DLD1 (cell line): ENCODE measurements around the gene SMG9.

ENCODE experiments used
- in situ Hi-C: cut with HindIII; loops from 2 replicates; pipeline ENCODE4 v1.10.0; 2017; ENCODE audit warnings: low sequenced_read_pairs

SMG9 gene

DNA sequence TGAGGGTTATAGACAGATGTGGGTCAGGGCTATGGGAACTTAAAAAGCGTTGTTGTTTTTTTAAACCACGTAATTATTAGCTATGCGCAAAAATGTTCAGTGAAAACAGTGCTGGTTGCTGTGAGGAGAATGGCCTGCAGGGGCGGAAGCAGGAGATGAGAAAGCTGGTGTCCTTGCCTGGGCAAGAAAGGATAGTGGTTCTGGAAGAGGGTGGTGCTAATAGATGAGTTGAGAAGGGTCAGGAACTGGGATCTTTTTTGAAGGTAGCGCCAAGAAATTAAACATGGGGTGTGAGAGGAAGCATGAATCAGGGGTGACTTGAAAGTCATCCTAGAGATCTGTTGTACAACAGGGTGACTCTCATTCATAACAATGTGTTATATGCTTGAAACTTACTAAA is 4.8 kb upstream of the SMG9 start:
- in situ Hi-C loops, result no loop called here

DNA sequence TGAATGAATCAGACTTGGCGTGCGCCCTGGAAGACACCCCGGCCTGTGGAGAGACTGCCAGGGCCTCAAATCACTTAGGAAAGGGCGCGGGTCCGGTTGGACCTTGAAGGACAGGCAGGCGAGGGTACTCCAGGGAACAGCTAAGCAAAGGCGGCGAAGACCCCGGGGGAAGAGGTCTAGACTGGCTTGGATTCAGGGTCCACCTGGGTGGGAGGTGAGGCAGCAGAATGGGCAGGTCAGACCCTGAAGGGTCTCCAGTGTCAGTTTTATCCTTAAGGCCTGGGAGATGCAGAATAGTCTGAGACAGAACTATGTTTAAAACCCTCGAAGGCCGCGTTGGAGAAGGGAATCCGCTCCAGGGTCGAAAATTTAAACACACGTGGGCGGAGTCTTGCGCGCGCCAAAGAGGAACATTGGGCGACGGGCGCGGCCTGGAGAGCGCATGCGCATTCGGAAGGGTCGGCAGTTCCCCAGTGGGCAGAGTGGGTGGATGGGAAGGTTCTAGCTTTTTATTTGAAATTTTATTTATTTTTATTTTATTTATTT is 567 bp upstream of the SMG9 start:
- in situ Hi-C loops, result no loop called here

DNA sequence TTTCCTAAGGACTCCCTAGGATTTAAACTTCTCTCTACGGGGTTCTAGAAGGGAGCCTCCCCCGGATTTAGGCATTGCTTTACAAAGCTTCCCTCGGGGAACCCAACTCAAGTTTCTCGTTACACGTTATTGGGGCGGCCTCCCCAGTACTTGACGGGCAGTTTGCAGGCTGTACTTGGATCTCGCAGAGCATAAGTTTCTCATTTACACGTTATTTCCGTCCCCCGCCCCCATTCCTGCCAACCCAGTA is 584 bp downstream of the SMG9 start:
- in situ Hi-C loops, result no loop called here

DNA sequence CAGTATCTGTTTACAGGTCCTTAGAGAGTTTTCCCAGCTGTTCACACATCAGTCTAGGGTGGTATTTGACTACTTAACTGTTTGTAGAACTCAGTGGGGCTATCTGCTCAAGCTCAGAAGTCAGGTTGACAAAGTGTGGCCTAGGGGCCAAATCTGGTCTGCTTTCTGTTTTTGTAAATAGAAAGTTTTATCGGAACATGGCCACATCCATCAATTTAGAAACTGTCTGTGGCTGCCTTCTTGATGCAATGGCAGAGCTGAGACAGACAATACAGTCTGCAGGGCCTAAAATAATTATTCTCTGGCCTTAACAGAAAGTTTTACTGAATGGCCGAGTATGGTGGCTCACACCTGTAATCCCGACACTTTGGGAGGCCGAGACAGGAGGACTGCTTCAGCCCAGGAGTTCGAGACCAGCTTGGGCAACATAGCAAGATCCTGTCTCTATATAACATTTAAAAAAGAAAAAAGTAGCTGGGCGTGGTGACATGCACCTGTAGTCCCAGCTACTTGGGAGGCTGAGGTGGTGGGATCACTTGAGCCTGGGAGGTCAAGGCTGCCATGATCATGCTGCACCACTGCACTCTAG is 2.4 kb downstream of the SMG9 start:
- in situ Hi-C loops, result no loop called here

DNA sequence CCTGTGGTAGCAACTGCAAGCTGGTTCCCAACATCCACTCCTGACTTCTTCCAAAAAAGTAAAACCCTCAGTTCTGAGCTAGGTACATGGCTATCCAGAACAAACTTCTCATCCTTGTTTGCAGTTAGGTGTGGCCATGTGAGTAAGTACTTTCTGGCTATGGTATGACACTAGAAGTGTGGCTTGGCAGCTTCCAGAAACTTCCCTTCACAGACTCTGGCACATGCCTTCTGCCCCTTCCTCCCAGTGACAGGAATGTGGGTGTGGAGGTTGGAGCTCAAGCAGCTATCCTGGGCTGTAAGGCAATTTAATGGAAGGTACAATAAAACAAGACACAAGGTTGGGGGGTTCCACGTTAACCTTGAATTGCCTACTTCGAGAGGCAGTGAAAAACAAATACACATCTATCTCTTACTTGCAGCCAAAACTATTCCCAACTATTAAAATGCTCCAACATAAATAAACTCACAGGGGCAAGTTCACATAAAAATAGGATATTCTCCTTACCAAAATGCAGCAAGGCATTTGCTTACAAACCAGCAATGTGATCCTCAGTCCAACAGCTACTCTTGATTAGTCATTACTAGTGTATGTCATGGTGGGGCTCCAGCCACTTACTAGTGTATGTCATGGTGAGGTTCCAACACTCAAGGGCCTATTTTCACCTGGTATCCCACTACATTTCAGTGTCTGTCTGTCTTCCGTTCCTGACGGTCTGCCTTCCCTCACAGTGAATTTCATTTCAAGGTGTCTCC is 3.1 kb downstream of the SMG9 start:
- in situ Hi-C loops, result no loop called here

DNA sequence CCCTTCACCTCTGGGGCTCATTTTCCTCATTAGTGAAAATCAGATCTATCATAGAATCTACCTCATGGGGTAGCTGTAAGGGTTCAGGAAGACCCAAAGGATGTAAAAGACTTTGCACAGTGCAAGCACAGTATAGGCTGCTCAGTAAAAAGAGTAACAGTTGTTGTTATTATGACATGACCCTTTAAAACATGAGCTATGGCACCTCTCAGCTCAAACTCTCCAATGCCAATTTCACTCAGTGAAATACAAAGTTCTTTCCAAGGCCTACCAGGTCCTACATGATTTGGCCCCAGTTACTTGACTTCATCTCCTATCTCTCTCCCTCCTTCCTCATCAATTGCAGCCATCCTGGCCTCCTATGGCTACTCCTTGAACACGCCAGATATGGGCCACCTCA is 4.9 kb downstream of the SMG9 start:
- in situ Hi-C loops, result no loop called here

DNA sequence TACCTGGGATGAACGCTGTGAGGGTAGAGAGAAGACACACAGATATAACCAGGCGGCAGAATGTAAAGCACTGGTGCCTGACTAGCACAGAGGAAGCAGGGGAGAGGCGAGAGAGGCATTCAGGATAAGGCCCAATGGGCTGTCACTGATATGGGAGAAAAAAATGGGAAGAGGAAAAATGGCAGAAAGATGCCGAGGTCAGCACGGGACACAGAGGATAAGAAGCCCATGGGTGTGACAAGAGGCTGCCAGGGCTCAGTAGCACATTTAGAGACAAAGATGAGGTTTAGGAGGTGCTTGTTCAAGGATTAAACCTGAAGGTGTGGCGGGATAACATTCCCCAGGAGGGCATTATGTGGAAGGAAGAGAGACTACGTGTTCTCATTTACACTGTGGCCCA is 5.6 kb downstream of the SMG9 start:
- in situ Hi-C loops, result no loop called here

DNA sequence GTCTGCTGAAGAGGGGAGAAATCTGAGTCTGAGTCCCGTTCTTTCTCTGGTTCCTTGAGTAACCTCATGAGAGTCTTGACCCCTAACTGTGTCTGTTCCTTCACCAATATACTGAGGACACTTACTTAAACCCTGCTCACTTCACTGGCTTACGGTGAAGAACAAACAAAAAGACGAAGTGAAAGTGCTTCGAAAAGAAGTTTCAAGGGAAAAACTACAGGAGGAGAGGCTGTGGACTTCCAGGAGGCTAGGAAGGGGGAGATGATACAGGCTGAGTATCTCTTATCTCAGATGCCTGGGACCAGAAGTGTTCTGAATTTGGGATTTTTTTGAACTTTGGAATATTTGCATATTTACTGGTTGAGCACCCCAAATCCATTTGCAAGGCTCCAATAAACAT is 6.1 kb downstream of the SMG9 start:
- in situ Hi-C loops, result no loop called here

DNA sequence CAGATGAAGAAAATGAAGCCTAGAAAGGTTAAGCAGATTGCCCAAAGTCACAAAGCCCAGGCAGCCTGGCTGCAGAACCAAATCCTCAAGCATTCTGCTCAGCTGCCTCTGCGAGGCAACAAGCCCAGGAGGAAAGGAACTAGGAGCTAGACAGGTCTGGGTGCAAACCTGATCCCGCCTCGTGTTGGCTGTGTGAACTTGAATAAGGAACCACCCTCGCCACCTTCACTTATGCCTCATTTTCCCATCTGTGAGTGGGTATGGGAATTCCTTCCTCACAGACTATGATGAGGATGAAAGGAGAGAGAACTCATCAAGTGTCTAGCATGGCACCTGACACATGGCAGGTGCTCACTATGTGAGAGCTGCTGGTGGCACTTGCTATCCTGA is 6.6 kb downstream of the SMG9 start:
- in situ Hi-C loops, result no loop called here

DNA sequence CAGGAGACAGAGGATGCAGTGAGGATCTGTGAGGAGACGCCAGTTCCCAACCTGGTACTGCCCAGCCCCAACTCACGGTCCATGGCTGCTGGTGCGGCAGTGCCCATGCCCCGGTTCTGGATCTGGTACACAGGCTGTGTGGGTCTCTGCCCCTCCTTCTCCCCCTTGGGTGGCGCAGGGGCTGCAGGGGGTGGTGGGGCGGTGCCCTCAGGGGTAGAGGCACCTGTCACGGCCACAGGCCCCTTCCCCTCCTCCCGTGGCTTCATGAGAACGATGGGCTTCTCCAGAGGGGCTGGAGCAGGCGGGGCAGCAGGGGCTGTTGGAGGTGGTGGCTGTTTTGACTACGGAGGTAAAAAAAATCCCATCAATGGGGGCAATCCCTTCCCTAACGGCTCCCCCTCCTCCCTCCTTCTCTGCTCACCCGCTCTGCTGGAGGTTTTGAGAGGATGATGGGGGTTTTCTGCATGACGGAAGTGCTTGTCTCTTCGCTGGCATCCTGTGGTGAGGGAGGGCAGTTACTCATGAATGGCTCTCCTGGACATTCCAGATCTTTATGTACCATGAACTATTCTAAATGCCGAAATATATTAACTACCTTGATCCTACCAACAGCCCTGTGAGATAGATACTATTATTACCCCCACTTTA is 7.1 kb downstream of the SMG9 start:
- in situ Hi-C loops, result no loop called here

DNA sequence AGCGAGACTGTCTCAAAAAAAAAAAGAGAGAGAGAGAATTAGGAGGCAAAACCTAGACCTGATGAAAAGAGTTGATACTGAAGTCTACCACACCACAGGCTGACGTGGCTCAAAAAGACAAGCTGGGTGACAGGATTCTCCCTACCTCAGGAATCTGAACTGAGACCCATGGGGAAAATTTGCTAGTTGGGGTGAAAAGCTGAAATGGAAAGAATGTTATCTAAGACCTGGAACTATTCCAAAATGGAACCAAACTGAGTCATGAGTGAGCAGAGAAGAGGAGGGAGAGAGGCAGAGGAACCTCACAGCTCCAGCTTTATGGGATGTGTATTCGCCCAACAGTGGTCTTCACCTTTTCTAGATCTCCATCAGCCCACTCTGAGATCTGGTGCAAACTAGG is 11.7 kb downstream of the SMG9 start:
- in situ Hi-C loops, result no loop called here

DNA sequence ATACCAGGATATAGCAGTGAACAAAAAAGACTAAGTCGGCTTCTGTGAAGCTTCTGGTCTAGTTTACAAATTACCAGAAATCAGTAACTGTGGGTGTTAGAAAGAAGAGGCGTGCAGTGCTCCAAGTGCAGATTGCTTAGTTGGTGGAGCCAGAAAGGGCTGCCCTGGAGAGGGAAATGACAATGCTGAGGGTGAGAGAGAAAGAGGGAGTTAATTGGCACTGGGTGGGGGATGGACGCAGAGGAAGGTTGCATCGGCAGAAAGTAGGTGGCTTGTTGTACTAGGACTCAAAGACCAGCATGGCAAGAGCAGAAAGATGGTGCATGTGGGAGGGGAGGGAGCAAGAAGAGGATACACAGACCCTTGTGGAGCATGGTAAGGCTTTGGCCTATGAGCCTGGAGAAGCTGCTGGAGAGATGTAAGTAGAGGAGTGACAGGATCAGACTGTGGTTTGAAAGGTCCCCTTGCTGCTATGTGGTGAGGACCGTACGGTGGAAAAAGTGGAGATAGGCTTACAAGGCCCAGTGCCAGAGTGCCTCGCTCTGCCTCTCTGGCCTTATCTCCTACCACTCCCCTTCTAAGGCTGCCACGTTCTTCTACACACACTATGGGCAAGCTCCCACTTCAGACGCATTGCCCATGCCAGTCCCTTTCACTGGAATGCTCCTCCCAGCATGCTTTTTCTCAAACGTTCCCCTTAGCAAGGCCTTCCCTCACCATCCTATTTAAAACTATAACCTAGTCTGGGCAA is 13.5 kb downstream of the SMG9 start:
- in situ Hi-C loops, result no loop called here

DNA sequence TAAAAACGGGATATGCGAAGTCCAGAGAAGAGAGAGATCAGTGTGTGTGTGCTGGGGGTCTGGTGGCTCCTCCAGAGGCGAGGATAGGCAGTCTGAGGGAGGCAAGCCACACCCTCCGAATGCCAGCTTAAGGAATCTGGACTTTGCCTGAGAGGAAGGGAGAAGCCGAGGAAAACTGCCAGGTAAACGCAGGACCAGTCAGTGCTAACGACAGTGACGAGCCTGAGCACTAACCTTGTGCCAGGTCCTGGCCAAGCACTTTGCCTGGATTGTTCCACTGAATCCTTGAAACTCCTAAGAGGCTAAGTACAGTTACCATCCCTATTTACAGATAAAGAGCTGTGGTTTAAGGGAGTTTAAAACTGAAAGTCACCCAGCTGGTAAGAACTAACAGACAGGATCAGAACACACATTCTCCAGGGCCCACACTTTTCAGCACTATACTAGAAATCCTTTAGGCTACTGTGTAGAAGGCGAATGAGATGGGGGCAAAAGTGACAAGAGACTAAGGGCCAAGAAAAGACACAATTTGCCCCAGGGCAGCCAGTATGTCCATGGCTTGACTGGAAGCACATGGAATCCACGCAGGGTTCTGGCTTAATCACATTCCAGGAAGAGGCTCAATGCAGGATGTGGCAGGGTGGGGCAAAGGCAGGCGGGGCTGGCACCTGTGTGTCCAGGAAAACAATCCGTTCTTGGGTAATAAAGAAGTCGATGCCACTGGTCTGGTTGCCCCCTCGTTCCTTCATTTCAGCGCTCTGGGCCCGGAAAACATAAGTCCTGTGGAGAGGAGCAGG is 15.1 kb downstream of the SMG9 start:
- in situ Hi-C loops, result no loop called here

DNA sequence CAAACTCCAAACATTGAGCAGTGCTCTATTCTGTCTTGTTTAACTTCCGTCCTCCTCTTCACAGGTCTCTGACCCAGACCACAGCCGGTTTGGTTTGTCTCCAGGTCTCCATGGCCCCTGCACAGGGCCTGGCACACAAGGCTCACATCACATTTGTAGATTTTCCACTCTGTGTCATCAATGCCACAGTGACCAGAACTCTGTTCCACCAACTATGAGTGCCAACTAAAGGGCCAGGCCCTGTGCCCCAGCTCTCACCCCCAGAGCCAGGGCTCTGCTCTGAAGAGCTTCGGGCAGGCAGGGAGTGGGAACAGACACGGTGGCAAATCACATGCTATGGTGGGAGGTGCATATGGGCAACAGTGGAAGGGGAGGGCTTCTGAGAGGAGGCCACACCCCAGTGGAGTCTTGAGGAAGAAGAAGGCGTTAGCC is 16.0 kb downstream of the SMG9 start:
- in situ Hi-C loops, result no loop called here

DNA sequence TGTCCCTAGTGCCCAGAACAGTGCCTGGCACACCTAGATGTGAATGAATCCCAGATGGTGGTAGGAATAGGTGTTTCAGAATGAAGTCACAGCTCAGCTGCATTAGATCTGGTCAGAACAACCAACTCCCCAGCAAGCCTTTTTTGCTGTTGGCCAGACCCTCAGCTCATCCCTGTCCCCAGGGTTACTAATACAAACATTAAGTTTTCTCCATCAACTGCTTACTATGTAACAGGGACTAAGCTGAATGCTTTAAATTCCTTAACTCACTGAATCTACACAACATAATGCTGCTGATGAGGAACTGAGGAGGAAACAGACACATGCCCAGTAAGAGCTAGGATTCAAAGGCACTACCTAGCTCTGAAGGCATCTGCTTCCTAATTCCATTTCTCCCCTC is 18.8 kb downstream of the SMG9 start:
- in situ Hi-C loops, result no loop called here

DNA sequence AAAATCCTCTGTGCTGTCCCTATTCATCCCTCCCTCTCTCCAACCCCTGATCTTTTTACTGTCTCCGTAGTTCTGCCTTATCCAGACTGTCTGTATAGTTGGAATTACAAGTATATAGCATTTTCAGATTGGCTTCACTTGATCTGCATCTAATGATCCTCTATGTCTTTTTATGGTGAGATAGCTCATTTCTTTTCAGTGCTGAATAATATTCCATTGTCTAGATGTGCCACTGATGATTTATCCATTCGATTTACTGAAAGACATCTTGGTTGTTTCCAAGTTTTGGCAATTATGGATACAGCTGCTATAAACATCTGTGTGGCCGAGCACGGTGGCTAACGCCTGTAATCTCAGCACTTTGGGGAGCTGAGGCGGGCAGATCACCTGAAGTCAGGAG is 19.7 kb downstream of the SMG9 start:
- in situ Hi-C loops, result no loop called here

DNA sequence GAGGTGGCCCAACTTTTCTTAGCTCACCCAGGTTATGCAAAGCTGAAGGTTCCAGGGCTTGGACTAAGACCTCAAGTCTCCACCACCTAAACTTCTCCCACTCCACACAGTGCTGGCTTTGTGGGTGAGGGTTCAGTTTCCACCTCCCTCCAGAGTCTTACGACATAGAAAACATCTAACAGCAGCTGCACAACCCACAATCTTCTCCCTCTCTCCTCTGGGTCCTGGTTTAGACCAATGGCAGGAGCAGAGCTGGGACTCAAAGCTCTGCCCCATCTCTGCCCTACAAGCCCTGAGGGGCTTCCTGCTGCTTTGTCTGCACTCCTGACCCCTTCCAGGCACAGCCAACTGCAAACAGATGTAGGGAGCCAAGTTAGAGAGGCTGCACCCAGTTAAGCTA is 22.9 kb downstream of the SMG9 start:
- in situ Hi-C loops, result no loop called here

DNA sequence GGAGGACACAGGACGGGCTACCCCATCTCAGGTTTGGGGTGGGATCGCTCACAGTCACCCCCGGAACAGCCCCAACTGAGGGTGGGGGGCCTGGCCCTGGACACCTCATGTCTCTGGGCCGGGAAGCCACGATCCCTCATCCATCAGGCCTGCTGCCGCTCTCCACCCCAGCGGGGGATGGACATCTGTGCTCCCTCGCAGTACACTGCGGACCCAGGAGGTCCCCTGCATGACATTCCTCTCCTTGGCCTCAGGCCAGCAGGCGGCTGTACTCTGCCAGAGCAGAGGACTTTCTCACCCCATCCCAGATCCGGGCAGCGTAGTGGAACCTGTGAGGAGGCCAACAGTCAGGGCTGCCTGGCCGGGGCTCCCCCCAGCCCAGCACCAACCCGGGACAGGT is 23.4 kb downstream of the SMG9 start:
- in situ Hi-C loops, result no loop called here

DNA sequence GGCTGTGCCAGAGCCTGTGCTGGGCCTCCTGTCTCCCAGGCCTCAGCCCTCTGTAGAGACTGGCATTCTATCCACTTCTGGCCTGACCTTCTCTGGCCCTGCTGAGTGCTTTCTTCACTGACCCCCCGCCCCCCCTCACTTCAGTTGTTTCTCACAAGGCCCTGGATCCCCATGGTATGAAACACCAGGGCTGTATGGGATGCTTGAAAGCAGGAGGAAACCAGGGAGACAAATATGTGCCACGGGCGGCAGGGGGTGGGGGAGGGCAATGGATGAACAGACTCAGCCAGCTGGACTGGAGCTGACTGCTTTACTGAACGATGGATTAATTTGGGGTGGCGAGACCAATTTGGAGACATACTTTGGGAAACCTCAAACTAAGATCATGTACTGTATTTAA is 24.8 kb downstream of the SMG9 start:
- in situ Hi-C loops, result no loop called here

DNA sequence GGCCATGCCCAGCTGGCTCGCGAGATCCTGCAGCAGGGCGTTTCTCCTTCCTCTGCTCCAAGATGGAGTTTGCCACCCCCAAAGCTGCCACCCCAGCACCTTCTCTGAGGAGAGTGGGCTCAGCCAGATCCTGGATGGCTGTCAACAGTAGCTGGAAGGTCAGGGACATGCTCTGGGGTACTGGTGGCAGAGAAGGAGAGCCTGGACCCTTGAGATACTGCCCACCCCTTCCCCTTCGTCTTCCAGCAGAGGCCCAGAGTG is 27.2 kb downstream of the SMG9 start:
- in situ Hi-C loops, result no loop called here
